ENCODE measurements around the gene PIP4K2A. TPM values are rescaled to one million over a fixed set of nuclear protein-coding genes. Genes with fewer than 3 reads are reported as not detected.

The PIP4K2A gene
- total RNA-seq, 2 donors from 2014 or later: 13.2 to 17.4 TPM

DNA sequence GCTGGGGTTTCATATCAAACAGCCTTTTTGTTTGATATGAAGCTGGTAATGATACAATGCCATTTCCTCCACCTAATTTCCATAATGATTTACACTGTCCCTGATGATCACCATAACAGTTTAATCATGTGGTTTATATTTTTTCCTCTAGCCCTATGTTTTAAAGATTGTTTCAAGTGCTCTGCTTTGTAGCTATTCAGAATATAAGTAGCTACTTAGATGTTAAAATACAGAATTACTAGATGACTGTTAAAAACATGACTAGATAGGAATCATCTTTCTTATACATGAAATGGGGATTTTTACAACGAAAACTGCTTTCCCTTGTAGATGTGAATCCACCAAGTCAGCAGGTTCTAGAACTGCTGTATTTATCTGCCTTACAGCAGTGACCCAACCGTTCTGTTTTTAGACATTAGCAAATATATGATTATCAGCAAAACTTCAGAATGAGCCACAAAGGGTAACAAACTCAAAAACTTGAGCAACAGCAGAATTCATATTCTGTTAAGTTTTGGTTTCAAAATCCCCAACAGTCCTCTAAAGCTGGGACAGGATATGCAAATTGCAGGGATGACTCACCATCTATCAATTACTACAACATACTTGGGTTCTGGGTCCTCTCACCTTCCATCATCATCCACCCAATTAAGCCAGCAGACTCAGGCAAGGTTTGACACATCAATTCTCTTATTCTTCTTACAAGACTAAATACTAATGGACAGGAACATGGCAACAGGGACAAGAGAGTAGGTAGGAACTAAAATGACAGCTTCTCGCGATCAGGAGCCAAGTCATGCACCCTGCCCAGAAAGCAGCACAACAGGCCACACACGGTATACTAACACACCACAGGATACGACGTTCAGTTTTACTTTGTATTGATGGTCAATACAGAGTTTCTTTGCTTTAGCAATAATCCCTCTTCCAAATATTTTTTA, 83.9 kb downstream of the PIP4K2A start:
- TF ChIP-seq POLR2A (IDR thresholded peaks at IDR 0.05): no peak
- TF ChIP-seq, protein P1, sequence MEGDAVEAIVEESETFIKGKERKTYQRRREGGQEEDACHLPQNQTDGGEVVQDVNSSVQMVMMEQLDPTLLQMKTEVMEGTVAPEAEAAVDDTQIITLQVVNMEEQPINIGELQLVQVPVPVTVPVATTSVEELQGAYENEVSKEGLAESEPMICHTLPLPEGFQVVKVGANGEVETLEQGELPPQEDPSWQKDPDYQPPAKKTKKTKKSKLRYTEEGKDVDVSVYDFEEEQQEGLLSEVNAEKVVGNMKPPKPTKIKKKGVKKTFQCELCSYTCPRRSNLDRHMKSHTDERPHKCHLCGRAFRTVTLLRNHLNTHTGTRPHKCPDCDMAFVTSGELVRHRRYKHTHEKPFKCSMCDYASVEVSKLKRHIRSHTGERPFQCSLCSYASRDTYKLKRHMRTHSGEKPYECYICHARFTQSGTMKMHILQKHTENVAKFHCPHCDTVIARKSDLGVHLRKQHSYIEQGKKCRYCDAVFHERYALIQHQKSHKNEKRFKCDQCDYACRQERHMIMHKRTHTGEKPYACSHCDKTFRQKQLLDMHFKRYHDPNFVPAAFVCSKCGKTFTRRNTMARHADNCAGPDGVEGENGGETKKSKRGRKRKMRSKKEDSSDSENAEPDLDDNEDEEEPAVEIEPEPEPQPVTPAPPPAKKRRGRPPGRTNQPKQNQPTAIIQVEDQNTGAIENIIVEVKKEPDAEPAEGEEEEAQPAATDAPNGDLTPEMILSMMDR (IDR thresholded peaks at IDR 0.05): no peak
- no peak for TF ChIP-seq POLR2AphosphoS5 (IDR thresholded peaks at IDR 0.05)
- no peak overlapping the region for H3K4me3 ChIP-seq
- peak overlapping the region; percentile 4 for H3K27ac ChIP-seq
- H3K27me3 ChIP-seq (replicated peaks; ENCODE audit: insufficient read depth): no peaks in the 10 kb centered on the region
- DNase-seq (ENCODE audit: low spot score): no peak
- H3K4me1 ChIP-seq (replicated peaks): no peaks in the 10 kb centered on the region
- 78% methylated on average over 7 of the region's 7 CpGs for WGBS
- intact Hi-C loops (cut with DNase I): no loop called here
- no peaks in the 10 kb centered on the region for H3K9me3 ChIP-seq
- H3K36me3 ChIP-seq: no peaks in the 10 kb centered on the region

DNA sequence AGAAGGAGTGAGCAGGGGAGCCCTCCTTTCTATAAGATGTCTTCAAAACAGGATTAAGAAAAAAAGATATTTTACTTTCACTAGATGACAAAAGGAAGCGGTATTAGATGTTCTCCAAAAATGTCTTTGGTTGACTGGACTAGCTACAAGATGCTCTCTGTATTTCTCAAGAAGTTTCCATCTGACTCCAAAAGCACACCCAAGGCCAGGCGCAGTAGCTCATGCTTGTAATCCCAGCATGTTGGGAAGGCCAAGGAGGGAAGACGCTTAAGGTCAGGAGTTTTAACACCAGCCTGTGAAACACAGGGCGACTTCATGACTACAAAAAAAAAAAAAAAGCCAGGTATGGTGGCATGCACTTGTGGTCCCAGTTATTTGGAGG, 84.5 kb downstream of the PIP4K2A start:
- Histone ChIP-seq H3K27ac (no peak overlapping the region), H3K27me3 (replicated peaks; ENCODE audit: insufficient read depth) (no peaks in the 10 kb centered on the region)
- intact Hi-C loops (cut with DNase I): no loop called here

DNA sequence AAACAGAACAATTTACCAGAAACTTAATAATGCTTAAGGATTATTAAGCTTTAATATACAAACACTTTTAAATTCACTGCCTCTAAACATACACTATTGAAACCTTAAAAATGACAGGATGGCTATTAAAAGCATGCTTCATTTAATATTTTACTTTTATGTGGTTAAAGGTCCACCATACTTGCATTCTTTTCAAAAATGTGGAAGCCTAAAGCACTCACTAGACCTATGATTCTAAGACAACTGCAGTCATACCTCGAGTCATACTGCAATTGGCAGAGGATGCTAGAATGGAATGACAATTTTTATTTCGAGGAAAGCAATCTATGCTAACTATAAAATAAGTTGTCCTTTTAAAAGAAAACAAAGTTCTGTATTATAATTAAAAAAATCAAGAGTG, 85.3 kb downstream of the PIP4K2A start:
- WGBS: 73% methylated on average over 2 of the region's 2 CpGs
- Histone ChIP-seq H3K9me3 (no peaks in the 10 kb centered on the region), H3K4me1 (replicated peaks) (no peaks in the 10 kb centered on the region), H3K27ac (no peak overlapping the region), H3K27me3 (replicated peaks; ENCODE audit: insufficient read depth) (no peaks in the 10 kb centered on the region), H3K36me3 (no peaks in the 10 kb centered on the region), H3K4me3 (no peak overlapping the region)
- TF ChIP-seq POLR2A (IDR thresholded peaks at IDR 0.05): no peak
- TF ChIP-seq POLR2AphosphoS5 (IDR thresholded peaks at IDR 0.05): no peak
- TF ChIP-seq, protein P1 (IDR thresholded peaks at IDR 0.05): no peak
- no peak for DNase-seq (ENCODE audit: low spot score)
- intact Hi-C loops (cut with DNase I): no loop called here

More for the DNA sequence above, 84.5 kb downstream of the PIP4K2A start:
- DNase-seq (ENCODE audit: low spot score): no peak
- H3K9me3 ChIP-seq: no peaks in the 10 kb centered on the region
- no peaks in the 10 kb centered on the region for H3K4me1 ChIP-seq (replicated peaks)
- WGBS: 98% methylated on average over 4 of the region's 4 CpGs
- no peak overlapping the region for H3K4me3 ChIP-seq
- TF ChIP-seq POLR2A (IDR thresholded peaks at IDR 0.05): no peak
- TF ChIP-seq, protein P1 (IDR thresholded peaks at IDR 0.05): no peak
- TF ChIP-seq POLR2AphosphoS5 (IDR thresholded peaks at IDR 0.05): no peak
- no peaks in the 10 kb centered on the region for H3K36me3 ChIP-seq

DNA sequence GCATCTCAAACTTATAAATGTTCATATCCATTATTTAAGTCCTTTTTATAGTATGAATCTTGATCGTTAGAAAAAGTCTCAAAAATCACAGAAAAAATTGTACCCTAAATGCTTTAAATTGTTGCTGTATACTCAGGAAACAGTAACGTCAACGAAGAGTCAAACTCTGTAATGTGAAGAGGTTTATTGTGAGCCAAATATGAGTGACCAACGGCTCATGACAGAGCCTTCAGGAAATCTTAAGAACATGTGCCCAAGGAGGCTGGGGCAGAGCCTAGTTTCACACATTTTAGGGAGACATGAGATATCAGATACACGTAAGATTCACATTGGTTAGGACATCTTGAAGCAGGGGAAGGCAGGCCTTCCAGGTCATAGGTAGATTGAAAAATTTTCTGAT, 86.1 kb downstream of the PIP4K2A start:
- Histone ChIP-seq H3K27ac (no peak overlapping the region), H3K9me3 (no peaks in the 10 kb centered on the region), H3K4me3 (no peak overlapping the region), H3K4me1 (replicated peaks) (no peaks in the 10 kb centered on the region), H3K36me3 (no peaks in the 10 kb centered on the region), H3K27me3 (replicated peaks; ENCODE audit: insufficient read depth) (no peaks in the 10 kb centered on the region)
- no peak for TF ChIP-seq POLR2AphosphoS5 (IDR thresholded peaks at IDR 0.05)
- TF ChIP-seq POLR2A (IDR thresholded peaks at IDR 0.05): no peak
- TF ChIP-seq, protein P1 (IDR thresholded peaks at IDR 0.05): no peak
- 80% methylated on average over 5 of the region's 5 CpGs for WGBS
- intact Hi-C loops (cut with DNase I): no loop called here
- no peak for DNase-seq (ENCODE audit: low spot score)

DNA sequence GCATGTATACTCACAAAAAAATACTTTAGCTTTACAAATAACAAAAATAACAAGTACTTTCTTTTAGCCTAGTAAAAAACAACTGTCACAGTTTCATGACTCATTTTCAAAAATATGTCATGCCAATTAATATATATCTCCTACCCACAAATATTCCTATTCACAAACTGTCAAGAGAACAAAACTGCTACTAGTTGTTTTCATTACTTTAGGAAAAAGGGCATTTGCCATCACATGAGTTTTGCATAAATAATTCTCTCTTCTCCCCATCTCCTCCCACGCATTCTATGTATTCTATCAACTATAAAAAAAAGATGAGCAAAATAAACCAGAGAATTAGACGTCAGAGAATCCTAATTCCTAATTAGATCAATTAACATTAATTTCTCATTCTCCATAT, 87.6 kb downstream of the PIP4K2A start:
- Histone ChIP-seq H3K4me3 (no peak overlapping the region), H3K9me3 (no peaks in the 10 kb centered on the region), H3K27me3 (replicated peaks; ENCODE audit: insufficient read depth) (no peaks in the 10 kb centered on the region), H3K36me3 (no peaks in the 10 kb centered on the region), H3K4me1 (replicated peaks) (no peaks in the 10 kb centered on the region), H3K27ac (no peak overlapping the region)
- TF ChIP-seq POLR2AphosphoS5 (IDR thresholded peaks at IDR 0.05): no peak
- intact Hi-C loops (cut with DNase I): no loop called here
- no peak for DNase-seq (ENCODE audit: low spot score)
- WGBS: 87% methylated on average over 2 of the region's 2 CpGs

Measured in prostate gland (tissue), 2 donors.